LoVo (cell line): ENCODE measurements around the gene SLC41A3.
"Not testable (repeated sequence)": the region's sequence is repeated elsewhere in the genome, so short reads cannot be mapped to it uniquely, and the experiment has no call there.

Experiments used
- DNase-seq: peaks from one replicate; pipeline ENCODE4 v3.0.0-alpha.2; 2016; ENCODE audit warnings: low spot score

Gene SLC41A3

DNA sequence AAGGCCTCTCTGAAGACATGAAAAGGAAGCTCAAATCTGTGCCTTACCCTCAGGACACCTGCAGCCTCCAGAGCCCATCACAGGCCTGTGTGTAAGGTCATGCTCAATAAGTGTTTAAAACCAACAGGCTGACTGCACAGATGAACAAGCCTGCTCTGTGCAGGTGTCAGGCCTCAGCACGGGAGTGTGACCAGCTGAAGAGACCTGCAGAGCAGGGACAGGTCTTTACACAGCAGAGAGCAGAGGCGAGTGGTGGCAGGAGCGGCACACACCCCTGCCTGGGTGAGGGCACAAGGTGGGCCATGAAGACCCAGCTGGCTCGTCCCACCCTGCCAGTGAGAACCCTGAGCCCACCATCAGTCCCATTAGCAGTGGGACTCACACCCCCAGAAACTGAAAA, 58.1 kb downstream of the SLC41A3 start:
- no peak for DNase-seq

GRCh38 chr3:126025116-126025729, 58.7 kb downstream of the SLC41A3 start:
- DNase-seq, result no peak

GRCh38 chr3:126024049-126024854, 59.7 kb downstream of the SLC41A3 start:
- no peak for DNase-seq

DNA sequence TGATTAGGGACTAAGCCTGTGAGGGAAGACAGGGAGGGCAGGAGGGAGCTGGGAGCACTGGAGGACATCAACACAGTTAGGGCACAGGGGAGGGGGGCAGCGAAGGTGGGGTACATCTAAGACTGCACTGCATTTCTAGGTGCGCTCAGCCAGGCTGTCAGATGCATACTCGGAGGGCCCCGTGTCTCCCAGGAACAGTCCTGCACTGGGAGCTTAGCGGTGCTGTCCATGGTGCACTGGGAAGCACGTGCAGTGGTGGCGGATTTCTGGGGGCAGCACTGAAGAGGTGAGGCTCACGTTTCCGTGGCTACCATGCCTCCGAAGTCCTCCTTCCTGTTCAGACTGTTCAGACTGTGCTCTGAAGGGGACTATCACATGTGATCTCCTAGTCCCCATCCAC, 60.5 kb downstream of the SLC41A3 start:
- DNase-seq, result no peak

- no peak for DNase-seq
Measured at GRCh38 chr3:126022741-126023359, 61.1 kb downstream of the SLC41A3 start.

DNA sequence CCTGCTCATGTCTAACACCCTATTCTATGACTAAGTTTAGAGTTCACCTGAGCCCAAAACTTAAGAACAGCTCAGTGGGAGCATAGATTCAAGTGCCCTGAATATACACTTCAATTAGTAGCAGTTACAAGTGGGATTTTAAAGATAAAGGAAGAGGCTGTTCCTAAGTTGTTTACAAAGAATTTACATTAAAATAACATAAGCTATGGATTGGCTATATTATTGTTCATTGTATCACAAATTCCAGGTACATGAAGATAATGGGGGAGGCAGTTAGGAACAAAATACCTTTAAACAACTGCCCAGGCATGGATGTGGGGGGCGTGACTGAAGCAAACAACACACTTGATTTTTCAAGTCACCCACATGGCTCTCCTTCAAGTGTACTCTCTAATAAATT, 62.2 kb downstream of the SLC41A3 start:
- no peak for DNase-seq

- no peak for DNase-seq
Measured at GRCh38 chr3:126021224-126021623, 62.7 kb downstream of the SLC41A3 start.

- DNase-seq, result no peak
Measured at GRCh38 chr3:126019683-126020082, 64.2 kb downstream of the SLC41A3 start.

DNA sequence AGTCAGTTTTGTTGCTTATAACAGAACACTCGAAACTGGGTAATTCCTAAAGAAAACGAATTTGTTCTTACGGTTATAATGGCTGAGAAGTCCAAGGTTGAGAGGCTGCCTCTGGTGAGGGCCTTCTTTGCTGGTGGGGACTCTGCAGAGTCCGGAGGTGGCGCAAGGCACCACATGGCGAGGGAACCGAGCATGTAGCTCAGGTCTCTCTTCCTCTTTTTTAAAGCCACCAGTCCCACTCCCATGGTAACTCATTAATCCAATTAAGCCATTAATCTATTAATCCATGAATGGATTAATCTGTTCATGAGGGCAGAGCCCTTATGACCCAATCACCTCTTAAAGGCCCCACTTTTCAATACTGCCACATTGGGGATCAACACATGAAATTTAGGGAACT, 64.9 kb downstream of the SLC41A3 start:
- DNase-seq, result no peak

- no peak for DNase-seq
Measured at GRCh38 chr3:126018545-126018944, 65.4 kb downstream of the SLC41A3 start.

DNA sequence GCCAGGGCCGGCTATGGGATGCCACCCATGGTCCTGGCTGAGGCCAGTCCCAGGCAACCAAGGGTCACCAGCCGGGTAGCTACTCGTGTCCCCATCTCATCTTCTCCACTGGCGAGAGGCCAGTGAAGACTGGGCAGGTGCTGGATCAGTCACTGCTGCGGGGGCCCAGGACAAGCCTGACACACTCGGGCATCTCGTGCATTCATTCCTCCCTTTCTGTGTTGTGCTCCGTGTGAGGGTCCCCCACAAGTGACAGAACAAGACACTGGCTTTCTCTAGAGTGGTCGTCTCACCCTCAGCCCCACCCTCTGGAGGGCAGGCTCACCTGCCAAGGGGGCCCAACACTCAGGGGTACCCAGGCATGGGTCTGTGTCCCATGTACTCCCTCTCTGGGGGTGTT, 66.6 kb downstream of the SLC41A3 start:
- DNase-seq, result no peak

GRCh38 chr3:126016616-126017015, 67.3 kb downstream of the SLC41A3 start:
- DNase-seq, result no peak

DNA sequence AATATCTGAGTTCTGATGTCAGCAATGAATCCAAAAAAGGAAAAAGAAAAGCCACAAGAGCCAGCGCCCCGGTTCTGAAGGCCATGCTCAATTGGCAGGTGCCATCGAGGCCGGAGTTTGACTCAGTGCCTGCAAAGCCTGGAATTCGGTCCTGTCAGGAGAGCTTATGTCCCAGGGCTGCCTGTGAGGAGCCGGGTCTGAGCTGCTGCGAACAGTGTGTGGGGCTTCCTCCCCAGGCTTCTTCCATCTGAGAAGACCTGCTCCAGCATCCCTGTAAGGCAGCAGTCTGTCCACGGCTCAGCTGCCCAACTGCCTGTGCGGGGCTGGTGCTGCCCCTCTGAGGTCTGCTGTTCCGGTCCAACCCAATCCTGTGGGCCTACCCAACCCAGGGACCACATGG, 68.8 kb downstream of the SLC41A3 start:
- DNase-seq, result no peak

DNA sequence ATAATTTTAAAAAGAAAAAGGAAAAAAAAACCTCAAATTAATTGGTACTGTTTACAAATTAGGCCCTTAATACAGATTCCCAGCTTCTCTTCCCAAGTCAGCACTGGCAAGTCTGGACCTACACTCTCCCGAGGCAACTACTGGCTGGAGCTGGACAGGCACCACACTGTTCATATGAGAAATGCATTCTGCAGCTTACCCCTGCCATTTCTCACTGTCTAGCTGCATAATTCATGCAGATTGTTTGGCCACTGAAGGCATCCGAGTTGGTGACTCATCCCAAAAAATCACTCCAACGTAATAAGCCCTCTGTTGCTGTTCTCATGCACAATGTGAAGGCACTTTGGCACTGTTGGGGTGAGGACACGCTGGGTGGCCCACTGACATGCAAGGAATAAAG, 69.7 kb downstream of the SLC41A3 start:
- no peak for DNase-seq

DNA sequence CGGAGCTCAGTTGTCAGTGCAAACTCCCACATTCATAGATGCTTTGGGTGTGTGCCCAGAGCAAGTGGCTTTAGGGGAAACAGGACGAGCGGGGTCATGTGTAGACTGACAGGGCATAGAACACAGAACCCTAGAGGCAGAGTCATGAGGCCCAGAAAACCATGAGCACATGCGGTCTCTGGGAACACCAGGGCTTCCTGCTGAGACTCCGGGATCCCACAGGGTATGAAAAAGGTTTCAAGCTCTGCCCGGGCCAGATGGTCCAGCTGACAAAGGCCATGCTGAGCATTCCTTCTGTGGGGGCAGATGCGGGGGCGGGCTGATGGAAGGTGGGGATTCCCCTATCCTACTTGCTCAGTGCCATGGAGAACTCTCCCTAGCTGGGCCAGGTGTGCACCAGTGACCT, 70.2 kb downstream of the SLC41A3 start:
- no peak for DNase-seq

DNA sequence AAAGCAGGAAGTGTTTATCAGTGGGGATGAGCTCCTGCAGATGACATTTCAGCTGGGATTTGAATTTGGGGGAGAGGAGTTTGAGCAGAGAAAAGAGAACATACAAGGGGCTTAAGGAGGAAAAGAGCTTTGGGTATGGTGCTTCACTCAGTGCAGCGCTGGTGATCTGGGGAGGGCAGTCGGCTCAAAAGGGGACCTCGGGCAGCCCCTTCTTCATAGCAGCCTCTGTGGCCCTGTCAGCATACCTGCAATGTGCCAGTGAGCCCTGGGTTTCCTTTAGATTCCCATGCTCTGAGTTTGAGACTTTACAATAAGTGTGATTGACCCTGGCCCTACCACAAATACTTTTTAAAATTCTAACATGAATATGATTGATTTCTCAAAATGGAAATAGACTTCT, 74.7 kb downstream of the SLC41A3 start:
- DNase-seq, result no peak

DNA sequence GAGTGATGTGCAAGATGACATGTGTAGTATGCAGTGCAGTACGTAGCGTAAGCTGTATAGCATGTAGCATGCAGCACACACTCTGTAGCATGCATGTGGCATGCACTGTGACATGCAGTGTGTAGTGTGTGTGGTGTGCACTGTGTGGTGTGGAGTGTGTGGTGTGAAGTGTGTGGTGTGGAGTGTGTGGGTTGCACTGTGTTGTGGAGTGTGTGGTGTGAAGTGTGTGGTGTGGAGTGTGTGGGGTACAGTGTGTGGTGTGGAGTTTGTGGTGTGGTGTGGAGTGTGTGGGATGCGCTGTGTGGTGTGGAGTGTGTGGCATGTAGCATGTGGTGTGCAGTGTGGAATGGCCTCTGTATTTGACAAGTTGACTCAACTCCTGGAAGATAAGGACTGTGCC, 75.7 kb downstream of the SLC41A3 start:
- DNase-seq, result no peak

DNA sequence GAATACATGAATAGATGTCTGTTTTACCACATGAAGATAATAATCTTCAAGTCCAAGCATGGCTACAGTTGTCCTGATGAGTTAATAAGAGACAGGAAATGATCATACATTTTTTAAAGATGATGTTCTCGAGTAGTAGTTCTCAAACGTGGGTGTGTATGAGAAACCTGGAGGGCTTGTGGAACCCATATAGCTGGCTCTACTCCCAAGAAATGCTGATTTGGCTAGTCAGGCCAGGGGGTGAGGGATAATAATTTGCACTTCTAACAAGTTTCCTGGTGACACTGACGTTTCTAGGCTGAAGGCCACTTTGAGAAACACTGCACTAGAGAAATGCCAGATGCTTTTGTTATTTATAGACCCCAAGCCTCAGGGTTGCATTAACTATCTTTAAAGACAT, 78.0 kb downstream of the SLC41A3 start:
- DNase-seq, result no peak

- no peak for DNase-seq
Measured at GRCh38 chr3:126004692-126005091, 79.2 kb downstream of the SLC41A3 start.

- DNase-seq, result no peak
Measured at GRCh38 chr3:126004217-126004616, 79.7 kb downstream of the SLC41A3 start.

- no peak for DNase-seq
Measured at GRCh38 chr3:126003447-126004190, 80.3 kb downstream of the SLC41A3 start.

GRCh38 chr3:126002189-126002588, 81.7 kb downstream of the SLC41A3 start:
- DNase-seq, result no peak

- not testable (repeated sequence) for DNase-seq
Measured at GRCh38 chr3:125996751-125997150, 87.2 kb downstream of the SLC41A3 start.
